Measurements from ENCODE around the gene GRIK4.

GRIK4 gene

GRCh38 chr11:120599816-120600420 lies 88.4 kb downstream of the GRIK4 start:
- TF ChIP-seq ZNF274 (IDR thresholded peaks at IDR 0.05; ENCODE audit: low read depth, low read length) (no peak), SUZ12 (IDR thresholded peaks at IDR 0.05; ENCODE audit: extremely low read depth, insufficient read depth, insufficient read length) (no peak), YY1 (IDR thresholded peaks at IDR 0.05; ENCODE audit: insufficient read depth, insufficient read length) (no peak)
- Histone ChIP-seq H3K27me3 (ENCODE audit: insufficient read depth, insufficient read length) (no peaks in the 10 kb centered on the region), H3K4me1 (ENCODE audit: insufficient read depth, insufficient read length) (peaks cover 6% of the 10 kb centered on the region), H3K9me3 (ENCODE audit: insufficient read depth, low read length) (no peaks in the 10 kb centered on the region), H3K4me3 (ENCODE audit: insufficient read length, low read depth) (no peak overlapping the region), H3K9ac (ENCODE audit: insufficient read length, low read depth) (no peak overlapping the region), H3K36me3 (ENCODE audit: insufficient read depth, insufficient read length, low read length) (no peaks in the 10 kb centered on the region)
- no peak for DNase-seq (ENCODE audit: low read depth, low spot score)

GRCh38 chr11:120601536-120601935 lies 90.0 kb downstream of the GRIK4 start:
- TF ChIP-seq YY1 (IDR thresholded peaks at IDR 0.05; ENCODE audit: insufficient read depth, insufficient read length) (no peak), ZNF274 (IDR thresholded peaks at IDR 0.05; ENCODE audit: low read depth, low read length) (no peak), SUZ12 (IDR thresholded peaks at IDR 0.05; ENCODE audit: extremely low read depth, insufficient read depth, insufficient read length) (no peak)
- H3K9me3 ChIP-seq (ENCODE audit: insufficient read depth, low read length) = no peaks in the 10 kb centered on the region
- H3K4me3 ChIP-seq (ENCODE audit: insufficient read length, low read depth) = no peak overlapping the region
- H3K27me3 ChIP-seq (ENCODE audit: insufficient read depth, insufficient read length) = no peaks in the 10 kb centered on the region
- DNase-seq (ENCODE audit: low read depth, low spot score) = no peak
- no peaks in the 10 kb centered on the region for H3K36me3 ChIP-seq (ENCODE audit: insufficient read depth, insufficient read length, low read length)
- no peak overlapping the region for H3K9ac ChIP-seq (ENCODE audit: insufficient read length, low read depth)
- H3K4me1 ChIP-seq (ENCODE audit: insufficient read depth, insufficient read length) = peaks cover 6% of the 10 kb centered on the region

- Histone ChIP-seq H3K9ac (ENCODE audit: insufficient read length, low read depth) (no peak overlapping the region), H3K36me3 (ENCODE audit: insufficient read depth, insufficient read length, low read length) (no peaks in the 10 kb centered on the region), H3K4me3 (ENCODE audit: insufficient read length, low read depth) (no peak overlapping the region), H3K9me3 (ENCODE audit: insufficient read depth, low read length) (no peaks in the 10 kb centered on the region), H3K4me1 (ENCODE audit: insufficient read depth, insufficient read length) (peaks cover 6% of the 10 kb centered on the region), H3K27me3 (ENCODE audit: insufficient read depth, insufficient read length) (no peaks in the 10 kb centered on the region)
- TF ChIP-seq SUZ12 (IDR thresholded peaks at IDR 0.05; ENCODE audit: extremely low read depth, insufficient read depth, insufficient read length) (no peak), YY1 (IDR thresholded peaks at IDR 0.05; ENCODE audit: insufficient read depth, insufficient read length) (no peak), ZNF274 (IDR thresholded peaks at IDR 0.05; ENCODE audit: low read depth, low read length) (no peak)
- DNase-seq (ENCODE audit: low read depth, low spot score) = no peak
Observed at GRCh38 chr11:120603071-120603470, 91.5 kb downstream of the GRIK4 start.

GRCh38 chr11:120605469-120605868 lies 93.9 kb downstream of the GRIK4 start:
- no peak for DNase-seq (ENCODE audit: low read depth, low spot score)
- H3K9me3 ChIP-seq (ENCODE audit: insufficient read depth, low read length) = no peaks in the 10 kb centered on the region
- no peak for TF ChIP-seq SUZ12 (IDR thresholded peaks at IDR 0.05; ENCODE audit: extremely low read depth, insufficient read depth, insufficient read length)
- no peak for TF ChIP-seq YY1 (IDR thresholded peaks at IDR 0.05; ENCODE audit: insufficient read depth, insufficient read length)
- no peak for TF ChIP-seq ZNF274 (IDR thresholded peaks at IDR 0.05; ENCODE audit: low read depth, low read length)
- no peaks in the 10 kb centered on the region for H3K36me3 ChIP-seq (ENCODE audit: insufficient read depth, insufficient read length, low read length)
- H3K4me1 ChIP-seq (ENCODE audit: insufficient read depth, insufficient read length) = peaks cover 9% of the 10 kb centered on the region
- H3K4me3 ChIP-seq (ENCODE audit: insufficient read length, low read depth) = no peak overlapping the region
- no peaks in the 10 kb centered on the region for H3K27me3 ChIP-seq (ENCODE audit: insufficient read depth, insufficient read length)
- H3K9ac ChIP-seq (ENCODE audit: insufficient read length, low read depth) = no peak overlapping the region

GRCh38 chr11:120606211-120607010 lies 94.9 kb downstream of the GRIK4 start:
- Histone ChIP-seq H3K9ac (ENCODE audit: insufficient read length, low read depth) (no peak overlapping the region), H3K36me3 (ENCODE audit: insufficient read depth, insufficient read length, low read length) (no peaks in the 10 kb centered on the region), H3K4me1 (ENCODE audit: insufficient read depth, insufficient read length) (peaks cover 8% of the 10 kb centered on the region), H3K4me3 (ENCODE audit: insufficient read length, low read depth) (no peak overlapping the region), H3K9me3 (ENCODE audit: insufficient read depth, low read length) (no peaks in the 10 kb centered on the region), H3K27me3 (ENCODE audit: insufficient read depth, insufficient read length) (no peaks in the 10 kb centered on the region)
- TF ChIP-seq ZNF274 (IDR thresholded peaks at IDR 0.05; ENCODE audit: low read depth, low read length) (no peak), YY1 (IDR thresholded peaks at IDR 0.05; ENCODE audit: insufficient read depth, insufficient read length) (no peak), SUZ12 (IDR thresholded peaks at IDR 0.05; ENCODE audit: extremely low read depth, insufficient read depth, insufficient read length) (no peak)
- DNase-seq (ENCODE audit: low read depth, low spot score) = no peak

- H3K36me3 ChIP-seq (ENCODE audit: insufficient read depth, insufficient read length, low read length) = no peaks in the 10 kb centered on the region
- peaks cover 8% of the 10 kb centered on the region for H3K4me1 ChIP-seq (ENCODE audit: insufficient read depth, insufficient read length)
- H3K9ac ChIP-seq (ENCODE audit: insufficient read length, low read depth) = no peak overlapping the region
- no peaks in the 10 kb centered on the region for H3K9me3 ChIP-seq (ENCODE audit: insufficient read depth, low read length)
- no peak for TF ChIP-seq SUZ12 (IDR thresholded peaks at IDR 0.05; ENCODE audit: extremely low read depth, insufficient read depth, insufficient read length)
- no peak for TF ChIP-seq ZNF274 (IDR thresholded peaks at IDR 0.05; ENCODE audit: low read depth, low read length)
- TF ChIP-seq YY1 (IDR thresholded peaks at IDR 0.05; ENCODE audit: insufficient read depth, insufficient read length) = no peak
- no peak for DNase-seq (ENCODE audit: low read depth, low spot score)
- H3K4me3 ChIP-seq (ENCODE audit: insufficient read length, low read depth) = no peak overlapping the region
- no peaks in the 10 kb centered on the region for H3K27me3 ChIP-seq (ENCODE audit: insufficient read depth, insufficient read length)
Observed at GRCh38 chr11:120608061-120608460, 96.5 kb downstream of the GRIK4 start.

- no peaks in the 10 kb centered on the region for H3K36me3 ChIP-seq (ENCODE audit: insufficient read depth, insufficient read length, low read length)
- no peaks in the 10 kb centered on the region for H3K27me3 ChIP-seq (ENCODE audit: insufficient read depth, insufficient read length)
- no peak for DNase-seq (ENCODE audit: low read depth, low spot score)
- no peak overlapping the region for H3K9ac ChIP-seq (ENCODE audit: insufficient read length, low read depth)
- H3K4me3 ChIP-seq (ENCODE audit: insufficient read length, low read depth) = no peak overlapping the region
- peaks cover 8% of the 10 kb centered on the region for H3K4me1 ChIP-seq (ENCODE audit: insufficient read depth, insufficient read length)
- H3K9me3 ChIP-seq (ENCODE audit: insufficient read depth, low read length) = no peaks in the 10 kb centered on the region
- no peak for TF ChIP-seq YY1 (IDR thresholded peaks at IDR 0.05; ENCODE audit: insufficient read depth, insufficient read length)
- TF ChIP-seq ZNF274 (IDR thresholded peaks at IDR 0.05; ENCODE audit: low read depth, low read length) = no peak
- no peak for TF ChIP-seq SUZ12 (IDR thresholded peaks at IDR 0.05; ENCODE audit: extremely low read depth, insufficient read depth, insufficient read length)
Observed at GRCh38 chr11:120608760-120609211, 97.2 kb downstream of the GRIK4 start.

Data from NT2/D1 (cell line).